HUES64 (cell line): ENCODE measurements around the gene ZMYND19.
"Not testable (repeated sequence)": the region's sequence is repeated elsewhere in the genome, so short reads cannot be mapped to it uniquely, and the experiment has no call there.

Source experiments
- H3K27ac ChIP-seq: 2 replicates; pipeline ENCODE4 v1.7.0; 2013; ENCODE audit warnings: low read depth, low read length, inconsistent platforms
- H3K27me3 ChIP-seq: 2 replicates; pipeline ENCODE4 v1.6.1; 2013; ENCODE audit warnings: mild to moderate bottlenecking, low read length; ENCODE audit not compliant: insufficient read depth
- H3K36me3 ChIP-seq: 2 replicates; pipeline ENCODE4 v1.6.1; 2013; ENCODE audit warnings: mild to moderate bottlenecking, low read length; ENCODE audit not compliant: insufficient read depth
- H3K4me1 ChIP-seq: 2 replicates; pipeline ENCODE4 v1.6.1; 2013; ENCODE audit warnings: mild to moderate bottlenecking, low read length, moderate library complexity; ENCODE audit not compliant: insufficient read depth
- H3K4me3 ChIP-seq: 2 replicates; pipeline ENCODE4 v1.5.1; 2013; ENCODE audit warnings: mild to moderate bottlenecking, low read length, moderate library complexity
- H3K9ac ChIP-seq: 2 replicates; pipeline ENCODE4 v1.6.1; 2013; ENCODE audit warnings: mild to moderate bottlenecking, low read depth, low read length
- H3K9me3 ChIP-seq: 2 replicates; pipeline ENCODE4 v1.6.1; 2013; ENCODE audit warnings: low read depth, low read length; ENCODE audit not compliant: insufficient read depth
- WGBS: fragments of 150-250, 120-280 bp; methylation state at CpG from one replicate; pipeline ENCODE4 v1.1.7; 2013; ENCODE audit warnings: missing lambda C conversion rate; 5-methylcytosine and 5-hydroxymethylcytosine counted together

ZMYND19 gene

DNA sequence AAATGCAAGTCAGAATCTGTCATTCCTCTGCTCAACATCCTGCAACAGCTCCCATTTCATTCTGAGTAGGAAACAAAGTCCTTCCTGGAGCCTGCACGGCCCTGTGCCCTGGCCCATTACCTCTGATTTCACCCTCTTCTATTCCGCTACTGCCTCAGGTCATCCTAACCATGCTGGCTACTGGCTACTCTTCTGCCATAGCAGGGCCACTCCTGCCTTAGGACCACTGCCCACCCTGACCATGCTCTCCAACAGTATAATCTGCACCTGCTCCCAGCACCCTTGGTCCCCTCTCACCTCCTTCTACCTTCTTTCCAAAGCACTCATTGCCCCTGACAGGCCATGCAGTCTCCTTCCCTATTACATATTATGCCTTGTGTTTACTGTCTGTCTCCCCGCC lies 19.7 kb downstream of the ZMYND19 start:
- H3K27me3 ChIP-seq: no peaks in the 10 kb centered on the region
- no peaks in the 10 kb centered on the region for H3K9me3 ChIP-seq
- 92% methylated on average over 3 of the region's 3 CpGs for WGBS
- no peak overlapping the region for H3K9ac ChIP-seq
- no peaks in the 10 kb centered on the region for H3K4me1 ChIP-seq
- no peak overlapping the region for H3K27ac ChIP-seq
- no peak overlapping the region for H3K4me3 ChIP-seq
- peaks cover 49% of the 10 kb centered on the region for H3K36me3 ChIP-seq

DNA sequence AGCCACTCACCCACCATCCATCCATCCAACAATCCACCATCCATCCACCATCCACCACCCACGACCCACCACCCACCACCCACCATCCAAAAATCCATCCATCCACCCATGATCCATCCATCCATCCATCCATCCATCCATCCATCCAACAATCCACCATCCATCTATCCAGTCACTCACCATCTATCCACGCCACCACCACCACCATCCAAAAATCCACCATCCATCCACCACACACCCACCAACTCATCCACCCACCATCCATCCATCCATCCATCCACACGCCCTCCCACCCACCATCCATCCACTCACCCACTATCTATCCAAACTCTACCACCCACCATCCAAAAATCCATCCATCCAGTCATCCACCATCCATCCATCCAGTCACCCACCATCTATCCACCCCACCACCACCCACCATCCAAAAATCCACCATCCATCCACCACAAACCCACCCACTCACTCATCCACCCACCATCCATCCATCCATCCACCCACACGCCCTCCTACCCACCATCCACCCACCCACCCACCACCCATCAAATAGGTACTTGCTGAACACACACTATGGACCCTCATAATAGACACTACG lies 20.6 kb downstream of the ZMYND19 start:
- H3K36me3 ChIP-seq: peaks cover 44% of the 10 kb centered on the region
- WGBS: 90% methylated on average over 5 of the region's 5 CpGs
- H3K4me1 ChIP-seq: no peaks in the 10 kb centered on the region
- no peak overlapping the region for H3K9ac ChIP-seq
- H3K4me3 ChIP-seq: no peak overlapping the region
- H3K27me3 ChIP-seq: no peaks in the 10 kb centered on the region
- no peak overlapping the region for H3K27ac ChIP-seq
- no peaks in the 10 kb centered on the region for H3K9me3 ChIP-seq

DNA sequence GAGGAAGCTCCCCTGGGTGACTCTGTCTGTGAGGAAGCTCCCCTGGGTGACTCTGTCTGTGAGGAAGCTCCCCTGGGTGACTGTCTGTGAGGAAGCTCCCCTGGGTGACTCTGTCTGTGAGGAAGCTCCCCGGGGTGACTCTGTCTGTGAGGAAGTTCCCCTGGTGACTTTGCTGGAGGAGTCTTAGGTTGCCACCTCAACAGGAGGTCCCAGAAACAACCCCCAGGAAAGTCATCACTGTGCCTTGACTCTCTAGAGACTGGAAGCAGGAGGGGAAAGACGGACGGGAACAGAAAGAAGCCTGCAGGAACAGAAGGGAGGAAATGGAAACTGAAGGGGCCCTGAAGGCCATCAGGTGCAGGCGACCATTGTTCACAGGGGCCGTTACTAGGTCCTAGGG lies 21.9 kb downstream of the ZMYND19 start:
- H3K36me3 ChIP-seq: peaks cover 44% of the 10 kb centered on the region
- not testable (repeated sequence) for H3K27me3 ChIP-seq, H3K27ac ChIP-seq, H3K4me3 ChIP-seq, H3K9me3 ChIP-seq, H3K4me1 ChIP-seq, H3K9ac ChIP-seq
- 91% methylated on average over 4 of the region's 5 CpGs for WGBS

DNA sequence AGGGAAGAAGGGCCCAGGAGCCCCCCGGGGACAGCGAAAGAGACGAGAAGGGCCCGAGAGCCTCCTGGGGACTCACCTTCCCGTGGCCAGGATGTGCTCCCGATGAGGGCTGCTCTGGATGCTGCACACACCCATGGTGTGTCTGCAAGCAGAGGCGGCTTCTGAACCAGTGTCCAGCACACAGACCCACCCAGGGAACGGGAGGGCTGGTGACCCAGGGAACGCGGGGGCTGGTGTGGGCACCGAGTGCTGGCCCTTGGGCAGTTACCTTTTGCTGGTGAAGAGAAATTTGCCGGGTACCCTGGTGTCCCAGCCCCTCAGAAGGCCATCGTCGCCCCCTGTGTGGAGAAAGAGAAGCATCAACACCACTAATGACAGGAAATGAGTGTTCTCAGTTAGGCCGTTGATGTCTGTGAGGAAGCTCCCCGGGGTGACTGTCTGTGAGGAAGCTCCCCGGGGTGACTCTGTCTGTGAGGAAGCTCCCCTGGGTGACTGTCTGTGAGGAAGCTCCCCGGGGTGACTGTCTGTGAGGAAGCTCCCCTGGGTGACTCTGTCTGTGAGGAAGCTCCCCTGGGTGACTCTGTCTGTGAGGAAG lies 25.4 kb downstream of the ZMYND19 start:
- Histone ChIP-seq H3K9me3 (no peaks in the 10 kb centered on the region), H3K9ac (no peak overlapping the region), H3K4me3 (no peak overlapping the region), H3K27ac (no peak overlapping the region), H3K4me1 (no peaks in the 10 kb centered on the region), H3K36me3 (peaks cover 51% of the 10 kb centered on the region), H3K27me3 (no peaks in the 10 kb centered on the region)
- WGBS: 92% methylated on average over 17 of the region's 18 CpGs

DNA sequence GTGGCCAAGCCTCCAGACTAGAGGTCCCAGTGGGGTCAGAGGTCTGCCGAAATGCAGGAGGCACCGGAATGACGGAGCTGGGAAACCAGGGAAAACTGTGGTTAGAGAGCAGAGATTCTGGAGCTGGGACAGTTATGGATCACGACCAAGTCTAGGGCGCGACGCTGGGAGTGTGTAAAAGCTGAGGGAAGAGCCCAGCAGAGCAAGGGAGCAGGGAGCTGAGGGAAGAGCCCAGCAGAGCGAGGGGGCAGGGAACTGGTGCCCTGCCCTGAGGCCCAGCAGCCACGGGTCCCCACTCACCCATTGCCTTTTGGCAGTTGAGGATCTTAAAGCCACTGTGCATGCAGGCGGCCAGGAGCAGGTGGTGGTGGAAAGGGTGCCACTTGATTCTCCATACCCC lies 26.2 kb downstream of the ZMYND19 start:
- WGBS: 96% methylated on average over 10 of the region's 10 CpGs
- Histone ChIP-seq H3K9ac (no peak overlapping the region), H3K27ac (no peak overlapping the region), H3K4me3 (no peak overlapping the region), H3K36me3 (peaks cover 53% of the 10 kb centered on the region), H3K4me1 (no peaks in the 10 kb centered on the region), H3K27me3 (no peaks in the 10 kb centered on the region), H3K9me3 (no peaks in the 10 kb centered on the region)

DNA sequence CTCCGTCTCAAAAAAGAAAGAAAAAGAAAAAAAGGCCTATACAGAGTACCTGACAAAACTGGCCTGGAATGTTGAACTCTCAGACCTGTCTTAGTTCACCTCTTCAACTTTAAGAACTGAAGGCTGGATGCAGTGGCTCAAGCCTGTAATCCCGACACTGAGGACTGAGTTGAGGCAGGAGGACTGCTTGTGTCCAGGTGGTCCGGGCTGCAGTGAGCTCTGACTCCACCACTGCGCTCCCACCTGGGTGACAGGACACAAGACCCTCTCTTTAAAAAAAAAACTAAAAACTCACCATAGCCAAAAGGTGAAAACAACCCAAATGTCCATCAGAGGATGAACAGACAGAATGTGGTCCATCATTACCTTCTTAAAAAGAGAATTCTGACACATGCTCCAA lies 32.2 kb downstream of the ZMYND19 start:
- Histone ChIP-seq H3K4me3 (no peak overlapping the region), H3K36me3 (peaks cover 67% of the 10 kb centered on the region), H3K4me1 (no peaks in the 10 kb centered on the region), H3K9ac (no peak overlapping the region), H3K27me3 (no peaks in the 10 kb centered on the region), H3K27ac (no peak overlapping the region), H3K9me3 (no peaks in the 10 kb centered on the region)
- WGBS: 94% methylated on average over 4 of the region's 4 CpGs

DNA sequence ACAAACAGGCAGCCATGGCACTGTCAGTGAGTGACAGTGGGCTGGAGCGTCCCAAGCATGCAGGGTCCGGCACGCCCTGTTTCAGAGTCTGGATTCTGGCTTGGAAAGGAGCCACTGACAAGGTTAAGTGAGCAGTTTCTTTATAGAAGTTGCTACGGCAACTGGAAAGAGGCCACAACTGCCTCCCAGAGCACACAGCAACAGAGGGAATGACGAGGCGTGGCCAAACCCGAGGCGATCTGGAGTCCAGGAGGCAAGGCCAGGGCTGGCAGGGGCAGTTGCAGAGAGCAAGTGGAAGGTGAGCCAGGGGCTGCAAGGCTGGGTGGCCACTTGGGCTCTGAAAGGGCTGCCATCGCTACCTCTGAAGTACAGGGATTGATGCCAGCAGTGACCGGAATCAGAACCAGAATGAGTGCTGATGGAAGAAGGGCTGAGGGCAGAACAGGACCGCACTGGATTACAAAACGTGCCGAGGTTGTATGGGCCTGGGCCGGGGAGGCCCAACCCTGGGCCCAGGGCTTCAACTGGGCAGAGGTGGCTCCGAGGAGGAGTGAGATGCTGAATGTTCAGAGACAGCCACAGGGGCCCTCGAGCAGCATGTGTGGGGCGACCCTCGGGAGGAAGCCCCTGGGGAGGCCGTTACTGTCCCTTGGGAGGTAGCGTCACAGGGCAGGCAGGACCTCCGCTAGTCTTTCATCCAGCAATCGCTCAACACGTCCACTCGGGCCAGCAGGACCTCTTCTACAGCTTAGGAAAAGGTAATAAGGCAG lies 34.1 kb downstream of the ZMYND19 start:
- Histone ChIP-seq H3K9me3 (no peaks in the 10 kb centered on the region), H3K36me3 (peaks cover 50% of the 10 kb centered on the region), H3K9ac (no peak overlapping the region), H3K27ac (no peak overlapping the region), H3K4me3 (no peak overlapping the region), H3K4me1 (0 out of 2 replicates have a peak, but pooled peaks cover 2% of the 10 kb centered on the region), H3K27me3 (no peaks in the 10 kb centered on the region)
- 95% methylated on average over 24 of the region's 24 CpGs for WGBS

DNA sequence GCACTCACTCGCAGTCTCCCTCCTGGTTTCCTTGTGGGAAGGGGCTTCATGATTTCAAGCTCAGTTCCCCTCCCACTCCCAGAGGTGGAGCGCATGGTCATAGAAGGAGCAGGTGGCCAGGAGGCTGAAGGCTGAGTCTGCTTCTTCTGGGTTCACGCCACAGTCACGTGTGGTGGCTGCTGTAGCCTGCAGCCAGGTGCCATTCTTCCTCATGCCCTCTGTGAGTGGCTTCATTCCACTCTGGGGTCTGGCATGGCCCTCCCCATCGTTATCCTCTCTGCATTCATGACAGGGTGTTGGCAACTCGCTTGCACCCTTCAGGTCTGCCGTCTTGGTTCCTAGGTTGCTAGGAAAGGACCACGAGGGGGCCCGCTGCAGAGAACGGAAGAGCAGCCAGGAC lies 35.1 kb downstream of the ZMYND19 start:
- 94% methylated on average over 10 of the region's 10 CpGs for WGBS
- no peak overlapping the region for H3K4me3 ChIP-seq
- H3K27me3 ChIP-seq: no peaks in the 10 kb centered on the region
- peaks cover 44% of the 10 kb centered on the region for H3K36me3 ChIP-seq
- H3K27ac ChIP-seq: no peak overlapping the region
- no peak overlapping the region for H3K9ac ChIP-seq
- no peaks in the 10 kb centered on the region for H3K9me3 ChIP-seq
- H3K4me1 ChIP-seq: 0 out of 2 replicates have a peak, but pooled peaks cover 2% of the 10 kb centered on the region

DNA sequence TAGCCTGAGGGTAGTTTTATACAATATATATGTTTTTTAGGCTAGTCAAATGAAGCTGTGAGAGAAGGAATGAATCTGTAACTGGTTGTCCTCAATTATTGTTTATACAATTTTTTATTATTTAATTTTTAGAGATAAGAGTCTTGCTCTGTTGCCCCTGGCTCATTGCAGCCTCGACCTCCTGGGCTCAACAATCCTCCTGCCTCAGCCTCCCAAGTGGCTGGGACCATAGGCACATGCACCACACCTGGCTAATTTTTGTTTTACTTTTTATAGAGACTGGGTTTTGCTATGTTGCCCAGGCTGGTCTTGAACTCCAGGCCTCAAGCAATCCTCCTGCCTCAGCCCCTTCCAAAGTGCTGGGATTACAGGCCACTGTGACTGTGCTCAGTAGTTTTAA lies 36.0 kb downstream of the ZMYND19 start:
- 89% methylated on average over 1 of the region's 1 CpG for WGBS
- Histone ChIP-seq H3K4me3 (no peak overlapping the region), H3K4me1 (0 out of 2 replicates have a peak, but pooled peaks cover 2% of the 10 kb centered on the region), H3K9me3 (no peaks in the 10 kb centered on the region), H3K9ac (no peak overlapping the region), H3K27ac (no peak overlapping the region), H3K36me3 (peaks cover 40% of the 10 kb centered on the region), H3K27me3 (no peaks in the 10 kb centered on the region)

DNA sequence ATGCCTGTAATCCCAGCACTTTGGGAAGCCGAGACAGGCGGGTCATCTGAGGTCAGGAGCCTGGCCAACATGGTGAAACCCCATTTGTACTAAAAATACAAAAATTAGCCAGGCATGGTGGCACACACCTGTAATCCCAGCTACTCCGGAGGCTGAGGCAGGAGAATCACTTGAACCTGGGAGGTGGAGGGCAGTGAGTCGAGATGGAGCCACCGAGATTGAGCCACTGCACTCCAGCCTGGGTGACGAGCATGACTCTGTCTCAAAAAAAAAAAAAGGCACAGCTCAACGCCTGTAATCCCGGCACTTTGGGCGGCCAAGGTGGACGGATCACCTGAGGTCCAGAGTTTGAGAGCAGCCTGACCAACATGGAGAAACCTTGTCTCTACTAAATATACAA lies 36.7 kb downstream of the ZMYND19 start:
- H3K4me1 ChIP-seq, H3K27ac ChIP-seq, H3K4me3 ChIP-seq, H3K27me3 ChIP-seq, H3K9ac ChIP-seq, H3K9me3 ChIP-seq: not testable (repeated sequence)
- H3K36me3 ChIP-seq: peaks cover 40% of the 10 kb centered on the region
- 87% methylated on average over 10 of the region's 10 CpGs for WGBS

DNA sequence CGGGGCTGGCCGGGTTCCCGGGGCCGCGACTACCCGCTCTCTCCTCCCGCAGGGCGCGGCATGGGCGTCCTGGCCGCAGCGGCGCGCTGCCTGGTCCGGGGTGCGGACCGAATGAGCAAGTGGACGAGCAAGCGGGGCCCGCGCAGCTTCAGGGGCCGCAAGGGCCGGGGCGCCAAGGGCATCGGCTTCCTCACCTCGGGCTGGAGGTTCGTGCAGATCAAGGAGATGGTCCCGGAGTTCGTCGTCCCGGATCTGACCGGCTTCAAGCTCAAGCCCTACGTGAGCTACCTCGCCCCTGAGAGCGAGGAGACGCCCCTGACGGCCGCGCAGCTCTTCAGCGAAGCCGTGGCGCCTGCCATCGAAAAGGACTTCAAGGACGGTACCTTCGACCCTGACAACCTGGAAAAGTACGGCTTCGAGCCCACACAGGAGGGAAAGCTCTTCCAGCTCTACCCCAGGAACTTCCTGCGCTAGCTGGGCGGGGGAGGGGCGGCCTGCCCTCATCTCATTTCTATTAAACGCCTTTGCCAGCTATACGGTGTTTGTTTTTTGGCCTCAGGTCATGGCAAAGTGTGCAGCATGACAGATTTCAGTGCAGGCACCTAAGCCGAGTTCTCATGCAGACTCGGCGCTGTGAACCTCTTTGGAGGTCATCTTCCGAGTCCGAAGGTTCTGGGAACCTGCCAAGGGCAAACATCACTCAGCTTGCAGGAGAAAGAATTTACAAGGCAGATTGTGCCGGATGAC lies 38.1 kb downstream of the ZMYND19 start:
- Histone ChIP-seq H3K27me3 (no peaks in the 10 kb centered on the region), H3K27ac (peak overlapping the region; percentile 72; the same call in 1 of the 2 replicates), H3K4me3 (peak overlapping the region; percentile 65), H3K36me3 (peaks cover 31% of the 10 kb centered on the region), H3K9me3 (no peaks in the 10 kb centered on the region), H3K9ac (peak overlapping the region; percentile 69), H3K4me1 (0 out of 2 replicates have a peak, but pooled peaks cover 2% of the 10 kb centered on the region)
- 13% methylated on average over 58 of the region's 58 CpGs for WGBS
